ENCODE results near the gene SLC15A1. TPM values are rescaled to one million over a fixed set of nuclear protein-coding genes. Genes with fewer than 3 reads are reported as not detected.
A peak's percentile ranks its signal among the peaks of the same experiment; 100 is the strongest.

The SLC15A1 gene
- total RNA-seq, result not detected
- long read RNA-seq, result 0 reads

- H3K4me3 ChIP-seq, result peak within 1 kb of the TSS; percentile 40
These were observed at the start of gene SLC15A1 for GRCh38 chr13:98752467-98753290. Gene SLC15A1, minus strand, starts transcription at chr13:98752672. Its CDS starts 74 bp downstream, at chr13:98752598.

GRCh38 chr13:98801626-98802418 lies 49.4 kb upstream of the SLC15A1 start:
- peaks cover 66% of the 10 kb centered on the region for H3K36me3 ChIP-seq
- no peaks in the 10 kb centered on the region for H3K27me3 ChIP-seq
- H3K4me3 ChIP-seq, result no peak overlapping the region
- no peaks in the 10 kb centered on the region for H3K9me3 ChIP-seq
- intact Hi-C loops (cut with DNase I), result no loop called here
- no peak for ATAC-seq
- DNase-seq, result no peak
- no peak overlapping the region for H3K27ac ChIP-seq
- TF ChIP-seq CTCF (IDR thresholded peaks at IDR 0.05), result no peak
- H3K4me1 ChIP-seq, result no peaks in the 10 kb centered on the region

More at GRCh38 chr13:98752467-98753290, at the start of gene SLC15A1:
- Histone ChIP-seq H3K36me3 (no peaks in the 10 kb centered on the region), H3K4me1 (peaks cover 11% of the 10 kb centered on the region), H3K27ac (no peak within 1 kb of the TSS), H3K9me3 (no peaks in the 10 kb centered on the region), H3K27me3 (peaks cover 29% of the 10 kb centered on the region)
- ATAC-seq (peak; percentile 68), DNase-seq (no peak)
- no peak for TF ChIP-seq CTCF (IDR thresholded peaks at IDR 0.05)
- intact Hi-C loops (cut with DNase I), result no loop called here

GRCh38 chr13:98800078-98800477 lies 47.6 kb upstream of the SLC15A1 start:
- no peak for DNase-seq
- no peak for TF ChIP-seq CTCF (IDR thresholded peaks at IDR 0.05)
- no peak overlapping the region for H3K4me3 ChIP-seq
- H3K4me1 ChIP-seq, result no peaks in the 10 kb centered on the region
- H3K9me3 ChIP-seq, result no peaks in the 10 kb centered on the region
- no peak overlapping the region for H3K27ac ChIP-seq
- peaks cover 63% of the 10 kb centered on the region for H3K36me3 ChIP-seq
- no peak for ATAC-seq
- intact Hi-C loops (cut with DNase I), result no loop called here
- H3K27me3 ChIP-seq, result no peaks in the 10 kb centered on the region

- H3K4me1 ChIP-seq, result no peaks in the 10 kb centered on the region
- H3K27ac ChIP-seq, result no peak overlapping the region
- ATAC-seq (no peak), DNase-seq (no peak)
- intact Hi-C loops (cut with DNase I), result no loop called here
- no peaks in the 10 kb centered on the region for H3K9me3 ChIP-seq
- TF ChIP-seq CTCF (IDR thresholded peaks at IDR 0.05), result no peak
- H3K4me3 ChIP-seq, result no peak overlapping the region
- H3K27me3 ChIP-seq, result no peaks in the 10 kb centered on the region
- peaks cover 63% of the 10 kb centered on the region for H3K36me3 ChIP-seq
These were observed 46.6 kb upstream of the SLC15A1 start for GRCh38 chr13:98798849-98799645.

- Histone ChIP-seq H3K9me3 (no peaks in the 10 kb centered on the region), H3K27me3 (no peaks in the 10 kb centered on the region), H3K36me3 (peaks cover 57% of the 10 kb centered on the region), H3K4me1 (no peaks in the 10 kb centered on the region), H3K27ac (no peak overlapping the region), H3K4me3 (no peak overlapping the region)
- no peak for DNase-seq
- intact Hi-C loops (cut with DNase I), result no loop called here
- no peak for TF ChIP-seq CTCF (IDR thresholded peaks at IDR 0.05)
- ATAC-seq, result no peak
These were observed 45.0 kb upstream of the SLC15A1 start for GRCh38 chr13:98797456-98797855.

Measured in upper lobe of right lung (tissue), 1 donor.